Measurements from ENCODE around the gene IBA57. TPM values are rescaled to one million over a fixed set of nuclear protein-coding genes. Genes with fewer than 3 reads are reported as not detected.

The IBA57 gene
- total RNA-seq, 4 donors from 2014 or later, result 4.9 to 15.7 (median 12.3) TPM

DNA sequence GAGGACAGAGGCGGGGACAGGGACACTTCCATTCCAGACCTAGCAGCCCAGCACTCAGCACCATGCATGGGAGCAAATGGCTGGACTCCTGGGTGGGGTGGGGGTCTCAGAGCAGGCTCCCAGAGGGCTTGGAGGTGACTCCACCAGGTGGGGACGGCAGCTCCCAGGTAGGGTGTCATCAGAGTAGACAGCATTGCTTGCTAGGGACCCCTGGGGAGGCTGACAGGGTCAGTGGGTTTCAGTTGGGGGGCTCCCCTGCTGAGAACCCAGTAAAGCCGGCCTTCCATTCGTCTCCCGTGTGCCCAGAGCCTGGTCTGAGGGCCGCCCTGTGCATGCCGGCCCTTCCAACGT, 20.6 kb upstream of the IBA57 start:
- DNase-seq, result no peak
- H3K27ac ChIP-seq, result no peak overlapping the region
- intact Hi-C loops (cut with DNase I; ENCODE audit: low total_unique reads) (no loop called here), in situ Hi-C loops (cut with MboI; ENCODE audit: low sequenced_read_pairs in 4 of 4) (no loop called here)
- TF ChIP-seq CTCF (IDR thresholded peaks at IDR 0.05 in 4 of 5, conservative IDR thresholded peaks at IDR 0.05 in 1 of 5), result no peak
- no peak for TF ChIP-seq POLR2A (IDR thresholded peaks at IDR 0.05)
- no peaks in the 10 kb centered on the region for H3K27me3 ChIP-seq
- no peak for ATAC-seq
- H3K4me1 ChIP-seq, result peaks cover 32 to 41% of the 10 kb centered on the region in 2 donors
- no peak overlapping the region for H3K4me3 ChIP-seq
- no peaks in the 10 kb centered on the region for H3K9me3 ChIP-seq
- peaks cover 0 to 30% of the 10 kb centered on the region in 2 donors for H3K36me3 ChIP-seq

- TF ChIP-seq POLR2A (IDR thresholded peaks at IDR 0.05), result no peak
- no peak for TF ChIP-seq CTCF (IDR thresholded peaks at IDR 0.05 in 4 of 5, conservative IDR thresholded peaks at IDR 0.05 in 1 of 5)
- no peak for ATAC-seq
Observed at GRCh38 chr1:228145463-228146416, 19.9 kb upstream of the IBA57 start.

GRCh38 chr1:228146417-228147150, 19.0 kb upstream of the IBA57 start:
- ATAC-seq (no peak), DNase-seq (no peak)
- H3K27me3 ChIP-seq, result no peaks in the 10 kb centered on the region
- in situ Hi-C loops (cut with MboI; ENCODE audit: low sequenced_read_pairs in 4 of 4), result no loop called here
- H3K27ac ChIP-seq, result no peak overlapping the region
- no peaks in the 10 kb centered on the region for H3K9me3 ChIP-seq
- intact Hi-C loops (cut with DNase I; ENCODE audit: low total_unique reads), result no loop called here
- H3K4me3 ChIP-seq, result no peak overlapping the region
- TF ChIP-seq CTCF (IDR thresholded peaks at IDR 0.05 in 4 of 5, conservative IDR thresholded peaks at IDR 0.05 in 1 of 5) (no peak), POLR2A (IDR thresholded peaks at IDR 0.05) (no peak)
- H3K36me3 ChIP-seq, result peaks cover 0 to 30% of the 10 kb centered on the region in 2 donors
- H3K4me1 ChIP-seq, result peaks cover 23 to 30% of the 10 kb centered on the region in 2 donors

More at GRCh38 chr1:228145463-228146416, 19.9 kb upstream of the IBA57 start:
- no peaks in the 10 kb centered on the region for H3K27me3 ChIP-seq
- DNase-seq, result no peak
- in situ Hi-C loops (cut with MboI; ENCODE audit: low sequenced_read_pairs in 4 of 4) (no loop called here), intact Hi-C loops (cut with DNase I; ENCODE audit: low total_unique reads) (no loop called here)
- peaks cover 0 to 30% of the 10 kb centered on the region in 2 donors for H3K36me3 ChIP-seq
- no peaks in the 10 kb centered on the region for H3K9me3 ChIP-seq
- peaks cover 32 to 38% of the 10 kb centered on the region in 2 donors for H3K4me1 ChIP-seq
- no peak overlapping the region for H3K4me3 ChIP-seq
- H3K27ac ChIP-seq, result no peak overlapping the region

DNA sequence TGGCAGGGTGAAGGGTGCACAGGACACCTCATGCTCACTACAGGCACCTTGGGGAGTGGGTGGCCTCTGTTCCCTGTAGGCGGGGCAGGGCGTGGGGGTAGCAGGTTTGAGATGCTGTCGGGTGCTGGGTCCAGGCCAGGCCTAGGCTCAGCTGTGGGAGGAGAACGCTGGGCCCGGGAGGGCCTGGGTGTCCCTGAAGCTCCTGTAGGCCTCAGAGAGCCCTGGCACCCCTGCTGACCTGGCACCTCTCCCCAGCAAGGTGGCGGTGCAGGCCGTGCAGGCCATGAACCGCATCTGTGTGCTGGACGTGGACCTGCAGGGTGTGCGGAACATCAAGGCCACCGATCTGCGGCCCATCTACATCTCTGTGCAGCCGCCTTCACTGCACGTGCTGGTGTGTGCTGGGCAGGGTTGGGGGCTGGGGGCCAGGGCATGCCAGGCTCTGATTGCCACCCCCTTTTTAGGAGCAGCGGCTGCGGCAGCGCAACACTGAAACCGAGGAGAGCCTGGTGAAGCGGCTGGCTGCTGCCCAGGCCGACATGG, 18.4 kb upstream of the IBA57 start:
- no peaks in the 10 kb centered on the region for H3K9me3 ChIP-seq
- in situ Hi-C loops (cut with MboI; ENCODE audit: low sequenced_read_pairs in 4 of 4), result no loop called here
- H3K4me1 ChIP-seq, result peaks cover 17 to 24% of the 10 kb centered on the region in 2 donors
- ATAC-seq (no peak), DNase-seq (no peak)
- H3K36me3 ChIP-seq, result peaks cover 0 to 30% of the 10 kb centered on the region in 2 donors
- no peak overlapping the region for H3K4me3 ChIP-seq
- intact Hi-C loops (cut with DNase I; ENCODE audit: low total_unique reads), result no loop called here
- no peak overlapping the region for H3K27ac ChIP-seq
- TF ChIP-seq POLR2A (IDR thresholded peaks at IDR 0.05) (no peak), CTCF (IDR thresholded peaks at IDR 0.05 in 4 of 5, conservative IDR thresholded peaks at IDR 0.05 in 1 of 5) (no peak)
- H3K27me3 ChIP-seq, result no peaks in the 10 kb centered on the region
